Esophagus muscularis mucosa (tissue), 4 donors: ENCODE measurements around the gene OR4F6.

Experiments used
- CTCF ChIP-seq, 3 experiments: fragments of 200-600 bp in 2 of 3; fragments of 450-650 bp in 1 of 3; sonication (generic) in 2 of 3; IDR thresholded peaks; one replicate each; pipeline ENCODE4 v1.5.1; 2017 to 2019; ENCODE audit warnings: antibody characterized with exemption in 3 of 3, mild to moderate bottlenecking in 2 of 3, moderate library complexity in 1 of 3
- EP300 ChIP-seq: sonication (generic); formaldehyde crosslinking; IDR thresholded peaks from one replicate; pipeline ENCODE4 v1.6.1; 2017; ENCODE audit warnings: antibody characterized with exemption
- POLR2A ChIP-seq: fragments of 450-650 bp; IDR thresholded peaks from one replicate; pipeline ENCODE4 v1.6.1; 2017; ENCODE audit warnings: antibody characterized with exemption, moderate library complexity, mild to moderate bottlenecking, low read depth
- POLR2AphosphoS5 ChIP-seq, 2 donors: sonication (generic); formaldehyde crosslinking; IDR thresholded peaks; one replicate each; pipeline ENCODE4 v1.6.1; 2017; ENCODE audit warnings: antibody characterized with exemption in 2 of 2

GRCh38 chr15:101810456-101810855 is 7.1 kb downstream of the OR4F6 start:
- TF ChIP-seq EP300 (no peak), CTCF (IDR thresholded peaks at IDR 0.05) (no peak), POLR2AphosphoS5 (IDR thresholded peaks at IDR 0.05) (no peak), POLR2A (no peak)
